ENCODE measurements around the gene P4HA2.

- TF ChIP-seq CTCF (IDR thresholded peaks at IDR 0.05; ENCODE audit: insufficient read depth, low read length, poor library complexity, severe bottlenecking) (no peak), EZH2phosphoT487 (conservative IDR thresholded peaks at IDR 0.05; ENCODE audit: low read length) (no peak)
Measured at GRCh38 chr5:132176987-132177386, 50.7 kb downstream of the P4HA2 start.
